ENCODE measurements around the gene NSF.
"Not testable (repeated sequence)": the region's sequence is repeated elsewhere in the genome, so short reads cannot be mapped to it uniquely, and the experiment has no call there.

The NSF gene

DNA sequence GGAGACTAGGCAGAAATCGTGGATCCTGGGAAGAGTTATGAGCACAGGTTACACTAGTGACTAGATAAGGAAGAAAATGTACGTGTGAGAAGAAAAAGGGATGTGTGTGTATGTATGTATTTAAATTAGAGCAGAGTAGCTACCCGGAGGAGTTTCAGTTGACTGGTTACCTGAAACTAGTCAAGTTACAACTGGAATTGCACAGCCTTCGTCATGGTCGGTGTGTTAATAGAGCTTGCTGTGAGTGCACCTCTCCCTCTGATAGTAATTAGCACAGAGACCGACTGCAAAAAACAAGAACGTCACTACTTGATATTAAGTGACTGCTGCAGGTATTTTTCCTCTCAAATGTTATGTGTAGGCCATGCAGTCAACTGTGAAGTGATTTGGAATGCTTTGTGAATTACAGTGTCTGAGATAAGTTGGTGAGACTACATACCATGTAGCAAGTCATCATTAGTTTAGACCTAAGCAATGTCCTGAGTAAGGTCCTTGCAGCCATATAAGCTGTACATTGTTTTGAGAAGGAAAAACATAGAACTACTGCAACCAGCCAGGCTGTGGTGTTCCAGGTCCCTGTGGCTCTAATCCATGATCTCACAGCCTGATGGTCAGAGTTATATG is 132.3 kb downstream of the NSF start:
- no peak for DNase-seq

DNA sequence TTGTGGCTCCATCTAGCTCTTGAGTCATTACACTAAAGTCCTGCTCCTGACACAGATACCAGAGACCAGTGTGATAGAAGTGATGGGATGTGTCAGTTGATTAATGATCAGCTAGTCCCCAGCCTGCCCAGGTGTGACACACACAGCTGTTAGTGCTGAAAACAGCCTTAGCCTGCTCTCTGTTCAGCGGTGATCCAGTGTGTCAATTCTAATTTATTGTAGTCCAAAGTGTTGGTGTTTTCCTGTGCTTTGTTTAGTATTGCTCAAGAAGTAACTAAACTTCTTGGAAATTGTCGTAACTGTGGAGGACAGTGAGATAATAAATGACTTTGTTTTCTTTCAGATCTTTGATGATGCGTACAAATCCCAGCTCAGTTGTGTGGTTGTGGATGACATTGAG is 135.7 kb downstream of the NSF start:
- no peak for DNase-seq

DNA sequence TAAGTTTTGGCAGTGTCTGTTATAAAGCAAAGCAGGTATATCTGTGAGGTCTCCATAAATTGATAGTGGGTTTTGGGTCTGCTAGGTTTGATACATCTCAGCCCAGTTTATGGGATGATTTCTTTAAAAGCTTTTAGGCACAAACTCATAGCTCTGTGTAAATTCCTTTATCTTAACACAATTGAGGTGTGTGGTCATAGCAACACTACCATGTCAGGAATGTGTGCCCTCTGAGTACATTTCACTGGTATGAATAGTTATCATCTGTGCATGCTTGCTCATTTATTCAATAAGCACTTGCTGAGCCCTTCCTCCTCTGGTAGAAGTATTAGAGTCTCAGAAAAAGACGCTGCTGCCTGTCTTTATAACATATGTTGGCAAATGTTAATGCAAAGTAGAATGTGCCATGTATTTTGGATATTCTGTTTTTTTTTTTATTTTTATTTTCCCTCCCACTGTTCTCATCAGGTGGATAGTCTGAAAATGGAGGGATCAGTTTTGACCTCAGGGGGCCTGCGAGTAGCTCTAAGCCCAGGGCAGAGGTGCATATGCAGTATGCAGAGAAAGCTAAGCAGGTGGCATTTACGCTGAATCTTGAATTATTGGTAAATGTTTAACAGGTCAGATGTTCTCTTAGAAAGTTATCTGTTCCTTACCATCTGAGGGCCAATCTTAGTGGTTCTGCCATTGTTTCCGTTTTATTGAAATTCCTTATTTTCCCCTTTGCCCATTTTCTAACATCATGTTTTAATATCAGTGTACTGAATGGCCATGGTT is 137.3 kb downstream of the NSF start:
- no peak for DNase-seq

DNA sequence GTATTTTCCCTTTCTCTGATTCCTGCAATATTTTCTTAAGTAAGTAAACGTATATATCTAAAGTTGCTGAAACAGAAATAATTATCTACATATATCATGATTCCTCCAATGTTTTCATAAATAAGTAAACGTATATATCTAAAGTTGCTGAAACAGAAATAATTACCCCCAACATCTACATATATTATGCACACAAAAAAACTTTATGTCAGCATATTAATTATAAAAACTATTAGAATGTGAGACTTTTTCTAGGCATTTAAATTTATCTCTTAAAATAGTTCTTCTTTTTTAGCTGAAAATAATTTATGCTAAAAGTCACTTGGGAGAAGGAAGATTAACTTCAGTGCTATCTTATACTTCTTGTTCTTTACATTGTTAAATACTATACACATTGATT is 139.6 kb downstream of the NSF start:
- no peak for DNase-seq

DNA sequence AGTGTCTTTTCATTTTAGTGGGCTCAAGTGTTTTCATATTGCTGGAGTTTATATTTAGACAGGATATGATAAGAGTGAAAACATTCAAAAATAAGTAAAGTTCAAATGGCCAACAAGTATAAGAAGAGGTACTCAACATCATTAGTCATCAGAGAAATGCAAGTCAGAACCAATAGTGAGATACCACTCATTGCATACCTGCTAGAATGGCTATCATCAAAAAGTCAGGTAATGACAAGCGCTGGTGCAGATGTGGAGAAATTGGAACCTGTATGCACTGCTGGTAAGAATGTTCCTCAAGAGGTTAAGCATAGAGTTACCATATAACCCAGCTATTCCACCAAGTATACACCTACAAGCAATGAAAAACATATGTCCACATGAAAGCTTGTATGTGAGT is 140.2 kb downstream of the NSF start:
- no peak for DNase-seq

DNA sequence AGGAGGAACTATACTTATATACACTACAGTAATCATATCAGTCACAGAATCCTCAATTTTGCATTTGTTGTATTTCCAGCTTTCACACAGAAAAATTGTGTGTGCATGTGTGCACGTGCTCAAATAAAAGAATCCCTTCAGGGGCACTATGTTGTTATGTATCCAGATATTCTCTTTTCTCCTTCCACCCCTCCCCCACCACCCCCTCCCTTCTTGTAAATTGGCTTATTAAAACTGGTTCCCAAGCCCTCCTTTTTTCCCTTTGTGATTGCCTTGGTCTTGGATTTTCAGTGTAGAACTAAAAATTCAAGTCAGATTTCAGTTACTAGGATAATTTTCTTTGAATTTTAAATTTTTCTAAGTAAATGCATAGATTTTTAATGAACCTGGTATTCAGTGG is 141.7 kb downstream of the NSF start:
- DNase-seq: no peak

DNA sequence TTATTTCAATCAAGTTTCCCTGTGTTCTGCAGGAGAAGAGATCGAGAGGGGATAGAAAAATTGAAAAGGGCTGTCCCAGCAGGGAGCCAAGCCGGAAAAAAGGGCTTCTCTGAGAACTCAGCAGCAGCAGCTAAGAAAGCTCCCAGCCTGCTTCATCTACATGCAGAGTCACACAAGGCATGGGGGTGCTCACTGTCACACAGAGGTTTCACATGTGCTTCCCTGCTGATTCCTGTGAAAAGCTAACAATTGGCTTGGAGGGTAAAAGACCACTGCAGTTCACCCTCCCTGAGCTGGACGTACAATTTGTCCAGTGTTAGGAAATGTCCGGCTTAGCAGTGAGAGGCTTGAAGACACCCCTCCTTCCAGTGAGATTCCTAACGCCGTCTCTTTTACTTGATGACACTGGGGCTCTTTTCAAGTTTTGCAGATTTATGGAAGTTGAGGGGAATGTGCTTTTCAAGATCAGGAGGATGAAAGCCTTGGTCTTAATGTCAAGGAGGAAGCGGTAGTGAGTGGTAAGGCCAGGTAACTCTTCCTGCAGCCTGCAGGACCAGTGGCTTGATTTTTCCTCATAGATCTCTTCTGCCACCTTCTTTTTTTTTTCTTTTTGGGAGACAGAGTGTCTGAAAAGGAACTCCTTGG is 142.4 kb downstream of the NSF start:
- no peak for DNase-seq

DNA sequence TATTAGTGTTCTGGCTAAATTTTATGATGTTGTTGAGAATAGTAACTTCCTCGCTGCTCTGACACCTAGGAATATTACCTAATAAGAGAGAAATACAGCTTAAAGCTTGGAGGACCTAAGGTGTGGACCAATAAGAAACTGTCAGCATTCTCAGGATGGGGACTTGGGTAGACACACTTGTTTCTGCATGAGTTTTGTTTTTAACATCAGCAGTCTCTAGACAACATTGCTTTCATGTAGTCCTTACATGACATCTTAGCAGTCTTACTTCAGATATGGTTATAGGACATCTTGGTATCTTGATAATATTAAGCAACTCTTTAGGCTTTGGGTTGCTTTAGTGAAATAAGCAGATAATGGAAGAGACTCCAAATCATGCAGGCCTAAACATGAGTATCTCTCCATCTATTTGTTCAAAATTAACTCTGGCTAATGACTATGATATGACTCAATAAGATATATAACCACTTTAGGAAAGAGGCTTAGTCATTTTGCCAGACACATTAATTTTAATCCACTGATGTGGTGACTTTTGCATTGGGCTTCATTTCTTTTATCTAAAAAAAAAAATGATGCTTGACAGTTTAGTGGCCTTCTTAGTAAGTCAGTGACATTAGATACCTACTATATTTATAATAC is 143.5 kb downstream of the NSF start:
- DNase-seq: no peak

DNA sequence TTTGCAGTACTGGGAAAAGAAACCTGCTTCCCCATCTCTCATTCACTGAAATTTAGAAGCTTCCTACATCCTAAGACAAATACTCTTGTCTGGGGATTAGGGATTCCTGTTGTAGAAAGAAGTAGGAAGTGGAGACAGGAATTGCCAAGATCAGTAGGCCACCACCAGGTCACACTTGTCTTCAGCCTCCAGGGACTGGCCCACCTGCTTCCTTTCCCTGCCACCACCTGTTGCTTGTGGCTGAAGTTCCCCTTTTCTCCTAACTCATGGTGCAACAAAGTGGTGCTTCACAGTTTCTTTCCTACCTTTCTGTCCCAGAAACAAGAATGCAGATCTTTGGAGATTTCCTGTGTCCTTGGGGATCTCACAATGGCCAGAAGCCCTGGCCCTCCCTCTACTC is 145.6 kb downstream of the NSF start:
- DNase-seq: no peak

DNA sequence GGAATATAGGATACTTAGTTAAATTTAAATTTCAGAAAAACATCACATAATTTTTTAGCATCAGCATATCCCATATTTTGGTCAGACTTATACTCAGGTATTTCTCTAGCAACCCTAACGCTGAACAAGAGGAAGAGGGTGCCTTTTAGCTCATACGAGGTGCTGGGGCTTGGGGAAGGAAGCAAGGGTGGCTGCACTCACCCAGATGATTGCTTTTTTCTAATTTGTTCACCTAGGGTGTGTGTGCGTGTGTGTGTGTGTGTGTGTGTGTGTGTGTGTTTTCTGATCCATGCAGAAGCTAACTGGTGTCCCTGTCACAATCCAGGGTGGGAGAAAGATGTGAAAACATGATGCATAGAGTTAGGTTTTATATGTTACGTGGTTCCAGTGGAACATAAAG is 146.9 kb downstream of the NSF start:
- DNase-seq: no peak

DNA sequence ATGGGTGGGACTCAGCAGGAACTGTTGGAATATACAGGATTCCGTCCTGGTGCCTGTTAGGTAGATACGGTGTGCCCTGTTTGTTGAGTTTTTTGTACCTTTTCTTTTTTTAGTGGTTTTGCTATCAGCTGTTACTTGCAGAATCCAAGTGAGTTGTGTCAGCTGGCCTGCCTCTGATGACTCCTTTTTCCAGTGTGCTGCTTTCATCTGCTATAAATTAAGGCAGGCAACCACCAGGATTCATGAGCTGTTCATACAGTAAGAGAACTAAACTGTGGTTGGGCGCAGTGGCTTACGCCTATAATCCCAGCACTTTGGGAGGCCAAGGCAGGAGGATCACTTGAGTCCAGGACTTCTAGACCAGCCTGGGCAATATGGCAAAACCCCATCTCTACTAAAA is 148.1 kb downstream of the NSF start:
- DNase-seq: no peak

DNA sequence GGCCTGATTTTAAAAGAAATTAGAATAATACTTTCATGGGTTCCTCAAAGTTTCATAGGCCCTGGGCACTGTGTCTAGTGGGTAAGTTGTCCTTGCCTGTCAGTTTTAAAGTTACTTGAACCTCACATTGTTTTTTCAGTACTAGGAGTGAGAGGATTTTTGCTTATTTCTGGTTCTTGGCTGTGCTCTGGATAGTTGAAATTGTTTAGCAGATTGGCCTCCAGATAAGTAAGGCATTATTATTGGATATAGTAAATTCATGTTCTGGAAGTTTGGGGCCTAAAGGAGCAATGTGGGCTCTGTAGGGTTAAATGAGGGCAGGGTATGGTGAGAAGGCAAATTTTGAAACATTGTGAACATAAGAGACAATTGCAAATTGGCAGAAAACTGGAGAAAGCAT is 149.5 kb downstream of the NSF start:
- no peak for DNase-seq

DNA sequence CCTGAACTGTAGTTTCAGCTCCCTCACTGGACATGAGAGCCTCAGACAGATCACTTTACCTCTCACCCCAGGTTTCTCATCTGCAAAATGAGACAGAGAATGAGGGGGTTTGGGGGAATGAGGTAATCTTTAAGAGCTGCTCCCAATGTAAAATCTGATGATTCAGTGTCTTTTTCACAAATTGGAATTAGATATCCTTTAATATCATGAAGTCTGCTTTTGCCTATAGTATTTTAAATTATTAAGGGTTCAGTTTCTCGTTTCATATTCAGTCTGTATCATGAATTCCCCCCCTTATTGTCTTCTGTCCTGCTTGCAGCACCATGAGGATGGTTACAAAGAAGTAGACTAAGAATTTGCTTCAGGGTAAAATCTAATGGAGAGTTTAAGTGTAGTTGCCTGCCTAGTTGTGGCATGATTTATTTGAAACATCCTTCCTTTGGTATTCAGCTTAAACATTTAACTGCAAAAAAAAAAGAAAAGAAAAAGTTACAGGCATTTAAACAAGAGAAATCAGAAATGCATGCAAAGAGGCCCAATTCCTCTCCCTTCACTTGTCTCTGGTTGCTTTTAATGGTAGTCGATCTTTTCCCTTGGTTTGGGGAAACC is 150.8 kb downstream of the NSF start:
- no peak for DNase-seq

DNA sequence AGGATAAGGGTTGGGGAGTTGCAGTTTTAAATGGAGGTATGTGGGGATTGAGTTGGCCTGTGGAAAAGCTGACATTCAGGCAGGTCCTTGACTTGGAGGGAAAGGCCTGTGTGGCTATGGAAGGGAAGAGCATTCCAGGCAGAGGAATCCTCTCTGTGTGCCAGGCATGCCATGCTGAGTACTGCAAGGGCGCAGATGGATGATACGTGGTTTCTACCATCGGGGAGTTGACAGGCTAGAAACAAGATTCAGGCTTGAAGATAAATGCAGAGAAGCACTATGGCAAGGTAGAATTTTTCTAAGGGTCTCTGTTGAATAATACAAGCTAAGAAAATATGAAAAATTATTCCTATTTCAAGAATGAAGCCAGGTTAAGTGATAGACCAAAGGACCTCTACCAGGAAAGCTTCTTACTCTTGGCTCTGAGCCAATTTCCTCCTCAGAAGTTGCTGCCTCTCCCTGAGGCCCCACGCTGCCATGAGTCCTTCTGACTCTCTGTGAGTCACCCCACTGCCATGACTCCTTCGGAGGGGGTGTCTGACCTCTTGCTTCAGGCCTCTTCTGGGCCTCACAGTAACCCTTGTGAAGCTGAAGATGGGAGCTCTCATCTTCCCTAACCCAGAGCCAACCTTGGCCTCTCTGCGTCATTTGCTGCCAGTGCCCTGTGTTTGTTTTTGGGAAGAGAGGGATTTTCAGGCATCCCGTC is 152.2 kb downstream of the NSF start:
- DNase-seq: no peak

DNA sequence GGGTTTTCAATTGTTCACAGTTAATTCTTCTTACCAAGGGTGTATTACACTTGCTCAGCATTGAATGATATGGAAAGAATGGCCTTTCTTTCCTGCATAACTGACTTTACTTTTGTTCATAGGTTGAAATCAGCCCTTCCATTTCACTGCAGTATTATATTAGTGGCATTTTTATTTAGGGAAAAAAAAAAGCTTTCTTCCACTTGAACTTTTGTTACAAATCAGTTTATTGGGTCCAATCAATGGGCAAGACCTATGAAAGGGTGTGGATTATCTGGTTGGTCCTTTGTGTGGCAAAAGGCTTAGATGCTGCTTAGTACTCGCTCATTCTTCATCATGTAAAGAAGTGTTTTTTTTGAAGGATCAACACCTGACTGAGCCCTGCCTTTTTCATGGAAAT is 154.0 kb downstream of the NSF start:
- DNase-seq: no peak

DNA sequence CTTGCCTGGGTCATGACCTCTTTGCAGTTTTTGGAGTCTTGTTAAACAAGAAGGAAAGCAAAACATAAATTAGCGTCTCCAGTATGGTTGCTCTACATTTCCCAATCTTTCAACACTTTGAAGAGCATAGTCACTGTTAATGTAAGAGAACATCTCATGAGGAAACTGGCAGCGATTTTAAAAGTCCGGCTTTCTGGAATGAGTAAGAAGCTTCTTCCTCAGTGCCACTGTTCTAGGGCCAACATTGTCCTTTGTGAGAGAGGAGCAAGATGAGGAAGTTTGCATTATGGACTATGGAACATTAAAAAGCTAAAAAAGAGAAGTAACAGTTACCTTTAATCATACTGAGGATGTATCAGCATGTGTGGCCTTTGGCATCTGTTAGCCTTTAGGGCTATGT is 154.9 kb downstream of the NSF start:
- DNase-seq: no peak

DNA sequence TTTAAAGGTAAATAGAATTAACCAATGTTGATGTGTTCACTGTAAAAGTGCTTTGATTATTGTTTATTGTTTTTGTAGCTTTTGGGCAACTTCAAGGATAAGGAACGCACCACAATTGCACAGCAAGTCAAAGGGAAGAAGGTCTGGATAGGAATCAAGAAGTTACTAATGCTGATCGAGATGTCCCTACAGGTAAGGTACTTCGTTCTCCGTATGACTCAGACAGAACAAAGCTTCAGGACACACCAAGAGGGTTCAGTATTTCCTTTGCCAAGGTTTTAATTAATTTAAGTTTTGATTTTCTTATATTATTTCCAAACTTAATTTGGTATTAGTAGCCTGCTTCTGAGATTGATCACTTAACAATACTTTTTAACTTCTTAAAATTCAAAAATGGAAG is 161.0 kb downstream of the NSF start:
- no peak for DNase-seq

DNA sequence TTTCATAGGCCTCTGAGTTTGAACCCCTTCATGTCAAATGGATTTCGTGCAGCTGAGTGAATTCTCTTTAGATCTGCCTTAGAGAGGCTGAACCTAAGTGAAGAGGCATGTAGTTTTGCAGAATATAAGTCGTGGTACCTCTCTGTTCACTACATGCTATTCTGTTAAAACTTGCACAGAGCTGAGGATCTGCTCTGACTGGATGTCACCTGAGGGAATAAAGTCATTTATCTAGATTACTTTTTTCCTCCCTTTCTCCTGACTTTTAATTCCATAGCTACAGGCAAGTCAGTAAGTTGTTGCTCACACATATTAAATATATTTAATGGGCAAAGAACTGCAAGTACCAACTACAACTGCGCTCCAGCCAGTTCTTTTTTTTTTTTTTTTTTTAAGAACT is 163.3 kb downstream of the NSF start:
- no peak for DNase-seq

DNA sequence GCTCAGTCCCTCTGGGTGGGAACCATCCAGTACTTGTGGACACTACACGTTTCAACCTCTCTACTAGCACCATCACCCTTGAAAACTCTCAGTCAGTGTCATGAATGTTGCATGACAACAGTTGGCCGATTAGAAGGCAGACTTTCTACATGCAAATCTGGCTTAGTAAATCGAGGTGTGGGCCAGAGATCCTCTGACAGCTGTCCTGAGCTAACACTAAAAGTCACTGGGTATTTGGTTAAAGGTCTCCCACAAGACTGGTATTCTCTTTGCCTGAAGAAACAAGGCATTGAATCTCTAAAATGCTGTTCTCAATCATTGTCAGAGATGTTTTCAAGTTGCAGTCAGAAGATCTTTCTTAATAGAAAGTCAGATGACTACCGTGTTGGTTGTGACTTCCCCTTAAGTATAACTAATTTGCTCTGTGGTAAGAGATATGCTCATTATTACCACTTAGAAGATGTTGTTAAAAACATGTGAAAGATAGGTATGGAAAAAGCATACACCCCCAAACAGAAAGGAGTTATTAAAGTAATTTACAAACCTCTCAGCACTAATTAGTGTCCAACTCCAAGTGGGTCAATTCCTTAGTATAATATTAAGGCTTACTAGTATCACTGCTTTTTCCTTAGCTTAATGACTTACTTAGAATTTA is 165.7 kb downstream of the NSF start:
- DNase-seq: no peak

DNA sequence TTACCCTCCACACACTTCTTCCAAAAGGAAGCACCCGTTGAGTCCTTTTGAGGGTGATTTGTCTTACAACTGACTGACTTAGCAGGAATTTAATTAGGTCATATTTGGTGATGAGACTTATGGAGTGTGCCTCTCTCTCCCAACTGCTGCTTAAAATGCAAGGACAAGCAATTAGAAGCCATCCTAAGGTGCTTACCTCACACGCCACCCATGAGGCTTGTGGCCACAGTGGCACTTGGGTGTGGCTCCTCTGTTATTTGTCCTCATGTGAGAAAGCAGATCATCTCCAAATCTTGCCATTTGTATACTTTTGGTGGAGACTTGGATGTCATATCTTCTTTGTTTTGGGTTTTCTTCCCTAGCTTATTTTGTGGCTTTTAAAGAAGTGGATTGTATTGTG is 166.4 kb downstream of the NSF start:
- no peak for DNase-seq

DNA sequence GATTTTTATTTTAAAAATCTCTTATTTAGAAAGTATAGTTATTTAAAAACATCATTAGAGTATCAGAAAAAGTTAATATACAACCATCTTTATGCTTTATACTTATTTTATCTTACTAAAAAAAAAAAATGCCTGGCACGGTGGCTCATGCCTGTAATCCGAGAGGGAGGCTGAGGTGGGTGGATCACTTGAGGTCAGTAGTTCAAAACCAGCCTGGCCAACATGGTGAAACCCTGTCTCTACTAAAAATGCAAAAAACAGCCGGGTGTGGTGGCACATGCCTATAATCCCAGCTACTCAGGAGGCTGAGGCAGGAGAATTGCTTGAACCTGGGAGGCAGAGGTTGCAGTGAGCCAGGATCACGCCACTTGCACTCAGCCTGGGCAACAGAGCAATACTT is 167.1 kb downstream of the NSF start:
- DNase-seq: not testable (repeated sequence)

DNA sequence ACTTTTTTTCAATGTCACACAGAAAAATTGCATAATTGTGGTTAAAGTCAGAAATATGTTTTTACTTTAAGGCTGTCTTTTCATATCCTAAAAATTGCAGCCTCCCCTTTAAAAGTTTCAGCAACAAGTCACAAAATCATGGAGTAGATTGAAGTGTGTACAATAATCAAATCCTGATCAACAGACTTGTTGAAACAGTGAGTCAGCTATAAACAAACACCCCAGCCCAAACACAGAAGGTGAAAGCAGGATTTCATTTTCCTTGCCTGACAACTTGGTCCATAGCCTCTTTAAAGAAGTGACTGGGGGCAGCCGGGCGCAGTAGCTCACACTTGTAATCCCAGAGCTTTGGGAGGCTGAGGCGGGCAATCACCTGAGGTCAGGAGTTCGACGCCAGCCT is 168.1 kb downstream of the NSF start:
- no peak for DNase-seq
